Measurements from ENCODE around the gene TAGAP.

The TAGAP gene, protein sequence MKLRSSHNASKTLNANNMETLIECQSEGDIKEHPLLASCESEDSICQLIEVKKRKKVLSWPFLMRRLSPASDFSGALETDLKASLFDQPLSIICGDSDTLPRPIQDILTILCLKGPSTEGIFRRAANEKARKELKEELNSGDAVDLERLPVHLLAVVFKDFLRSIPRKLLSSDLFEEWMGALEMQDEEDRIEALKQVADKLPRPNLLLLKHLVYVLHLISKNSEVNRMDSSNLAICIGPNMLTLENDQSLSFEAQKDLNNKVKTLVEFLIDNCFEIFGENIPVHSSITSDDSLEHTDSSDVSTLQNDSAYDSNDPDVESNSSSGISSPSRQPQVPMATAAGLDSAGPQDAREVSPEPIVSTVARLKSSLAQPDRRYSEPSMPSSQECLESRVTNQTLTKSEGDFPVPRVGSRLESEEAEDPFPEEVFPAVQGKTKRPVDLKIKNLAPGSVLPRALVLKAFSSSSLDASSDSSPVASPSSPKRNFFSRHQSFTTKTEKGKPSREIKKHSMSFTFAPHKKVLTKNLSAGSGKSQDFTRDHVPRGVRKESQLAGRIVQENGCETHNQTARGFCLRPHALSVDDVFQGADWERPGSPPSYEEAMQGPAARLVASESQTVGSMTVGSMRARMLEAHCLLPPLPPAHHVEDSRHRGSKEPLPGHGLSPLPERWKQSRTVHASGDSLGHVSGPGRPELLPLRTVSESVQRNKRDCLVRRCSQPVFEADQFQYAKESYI

GRCh38 chr6:159044899-159045727 is at the start of gene TAGAP:
TSS of gene TAGAP (minus strand) at chr6:159044991. CDS start at chr6:159044146, 845 bp downstream.
- no peak for DNase-seq

DNA sequence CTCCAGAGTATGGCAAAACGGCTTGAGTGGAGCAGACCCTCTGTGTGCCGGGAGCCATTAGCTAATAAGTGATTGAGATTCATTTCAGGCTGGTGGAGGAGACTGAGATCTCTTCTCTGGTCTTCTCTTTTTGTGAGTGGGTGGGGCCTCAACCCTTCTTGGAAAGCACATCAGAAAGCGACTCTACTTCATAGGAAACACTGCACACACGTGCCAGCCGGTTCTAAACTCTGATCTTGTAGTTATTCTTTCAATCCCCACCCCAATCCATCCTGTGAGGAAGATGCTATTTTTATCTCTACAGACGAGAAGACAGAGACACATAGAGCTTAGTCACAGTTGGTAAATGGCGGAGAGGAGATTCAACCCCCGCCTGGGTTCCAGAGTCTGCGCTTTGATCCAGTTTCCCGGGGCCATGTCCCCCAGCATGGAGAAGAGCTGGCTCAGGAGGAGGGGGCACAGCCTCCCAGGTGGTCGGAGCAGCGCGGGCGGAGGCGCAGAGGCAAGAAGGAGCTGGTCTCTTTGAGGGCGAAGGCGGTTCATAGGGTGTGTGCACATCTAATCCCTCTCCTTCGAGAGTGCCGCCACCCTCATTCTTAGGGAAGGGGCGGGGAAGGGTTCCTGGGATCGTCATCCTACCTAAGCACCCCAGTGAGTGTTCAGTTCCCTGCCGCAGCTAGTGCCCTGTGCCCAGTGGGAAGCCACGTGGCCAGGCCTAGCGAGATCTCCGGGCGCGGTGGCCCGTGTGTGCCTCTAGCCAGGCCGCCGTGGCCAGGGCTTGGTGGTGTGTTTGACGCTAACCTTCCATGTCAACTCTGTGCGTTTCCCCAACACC is 49.0 kb upstream of the TAGAP start:
- DNase-seq = no peak

GRCh38 chr6:159092631-159093030 is 47.8 kb upstream of the TAGAP start:
- DNase-seq = no peak

DNA sequence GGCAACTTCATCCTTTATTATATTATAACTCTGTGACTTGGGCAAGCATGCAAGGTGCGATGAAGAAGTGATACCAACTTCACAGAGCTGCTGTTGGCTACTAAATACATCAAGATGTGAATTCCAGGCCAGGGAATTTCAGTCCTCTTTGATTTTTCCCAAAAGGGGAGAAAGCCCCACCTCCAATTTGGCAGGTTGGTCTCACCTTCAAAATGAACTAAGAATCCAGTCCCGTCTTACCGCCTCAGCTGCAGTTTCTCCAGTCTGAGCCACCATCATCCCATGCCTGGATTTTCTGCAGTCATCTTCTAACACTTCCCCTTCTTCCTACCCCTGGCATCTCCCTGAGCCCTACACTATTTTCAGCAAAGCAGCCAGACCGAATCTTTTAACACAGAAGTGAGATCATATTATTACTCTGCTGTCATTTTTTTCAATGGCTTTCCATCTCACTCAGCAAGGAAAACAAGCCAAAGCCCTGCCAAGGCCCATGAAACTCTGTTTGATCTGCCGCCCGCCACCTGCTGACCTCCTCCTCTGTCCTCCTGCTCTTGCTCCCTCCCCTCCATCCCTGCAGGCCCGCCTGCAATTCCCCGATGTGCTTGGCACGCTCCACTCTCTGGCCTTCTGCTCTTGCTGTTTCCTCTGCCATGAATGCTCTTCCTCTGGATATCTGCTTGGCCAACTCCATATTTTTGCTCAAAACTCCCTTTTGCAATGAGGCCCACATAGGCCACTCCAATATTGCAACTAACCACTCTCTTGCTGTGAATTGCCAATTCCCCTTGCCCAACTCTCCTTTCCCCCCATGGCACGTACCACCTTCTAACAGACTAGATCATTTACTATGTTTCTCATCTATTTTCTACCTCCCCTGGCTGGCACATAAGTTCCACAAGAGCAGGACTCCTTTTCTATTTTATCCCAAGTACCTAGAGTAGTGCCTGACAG is 46.0 kb upstream of the TAGAP start:
- no peak for DNase-seq

- no peak for DNase-seq
Measured at GRCh38 chr6:159089909-159090308, 45.1 kb upstream of the TAGAP start.

DNA sequence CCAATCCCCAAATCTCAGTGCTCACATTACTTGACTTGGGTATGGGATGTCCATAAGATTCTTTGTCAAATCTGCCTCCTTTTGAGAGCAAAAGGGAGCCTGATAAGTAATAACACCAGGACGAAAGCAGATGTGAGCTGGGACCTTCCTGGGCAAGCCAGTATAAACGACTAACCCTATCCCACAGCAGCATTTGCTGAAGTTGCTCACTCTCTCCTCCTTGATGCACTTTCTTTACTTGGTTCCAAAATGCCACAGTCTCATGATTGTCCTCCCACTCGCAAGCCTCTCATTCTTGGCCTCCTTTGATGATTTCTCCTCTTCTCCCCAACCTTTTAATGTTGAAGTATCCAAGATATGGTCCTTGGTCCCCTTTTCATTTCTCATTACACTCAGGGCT is 44.7 kb upstream of the TAGAP start:
- no peak for DNase-seq

DNA sequence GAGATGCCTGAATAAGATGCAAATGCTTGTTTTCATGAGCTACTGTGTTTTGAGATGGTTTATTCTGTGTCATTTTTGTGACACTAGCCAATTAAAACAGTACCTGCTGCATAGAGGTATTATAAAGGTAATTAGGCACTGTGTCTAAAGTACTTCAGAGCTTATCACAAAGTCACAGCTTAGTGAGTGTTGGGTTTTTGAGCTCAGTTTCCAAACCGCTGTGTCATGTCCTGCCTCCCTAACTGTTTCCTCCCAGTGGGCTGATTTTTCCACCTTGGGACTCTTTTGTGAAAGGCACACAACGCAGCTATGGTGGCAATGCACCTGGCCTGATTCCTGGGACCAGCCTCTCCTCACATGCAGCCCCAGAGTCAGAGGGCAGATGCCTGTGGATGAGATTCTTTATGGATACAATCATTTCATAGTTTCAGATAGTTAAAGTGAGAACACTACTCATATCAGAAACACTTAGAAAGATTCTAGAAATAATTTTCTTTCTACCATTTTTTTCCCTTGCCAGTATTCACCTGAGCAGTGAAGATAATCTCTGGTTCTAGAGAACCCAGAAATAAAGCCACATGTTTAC is 41.3 kb upstream of the TAGAP start:
- no peak for DNase-seq

DNA sequence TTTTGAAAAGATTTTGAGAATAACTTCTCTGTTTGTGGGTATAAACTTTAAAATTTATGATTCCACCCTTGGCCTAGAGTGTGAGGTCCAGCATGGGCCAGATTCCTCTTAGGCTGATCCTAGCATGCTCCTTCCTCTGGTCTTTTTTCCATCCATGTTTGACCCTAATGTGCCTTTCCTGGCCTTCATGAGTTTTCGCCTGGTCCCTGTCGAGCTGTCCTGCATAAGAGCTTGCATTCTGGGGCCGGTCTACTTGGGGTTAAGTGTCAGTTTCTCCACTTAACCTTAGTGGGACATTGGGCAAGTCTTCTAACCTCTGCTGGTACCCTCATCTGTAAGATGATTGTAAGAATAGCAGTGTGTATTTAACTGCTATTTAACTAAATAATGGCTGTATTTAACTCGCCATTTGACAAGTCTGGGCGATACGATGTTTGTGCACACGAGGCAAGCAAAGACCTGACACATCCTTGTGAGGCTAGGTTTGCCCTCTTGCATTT is 40.7 kb upstream of the TAGAP start:
- no peak for DNase-seq

GRCh38 chr6:159084493-159085091 is 39.8 kb upstream of the TAGAP start:
- DNase-seq = no peak

DNA sequence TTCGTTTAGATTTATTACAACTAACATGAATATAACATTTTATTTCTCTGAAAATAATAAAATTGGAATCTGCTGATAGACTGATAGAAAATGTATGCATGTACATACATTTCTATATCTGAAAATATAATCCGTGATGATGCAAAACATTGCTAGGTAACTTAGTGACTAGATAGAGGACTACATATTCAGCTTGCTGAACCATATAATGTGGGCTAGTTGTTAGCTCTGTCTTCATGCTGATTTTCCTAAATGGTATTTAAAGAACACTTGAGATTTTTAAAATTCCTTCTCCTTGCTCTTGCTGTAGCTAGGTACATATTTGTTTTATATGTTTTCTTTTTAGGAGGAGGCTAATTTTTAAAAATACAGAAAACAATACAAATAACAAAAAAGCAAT is 38.4 kb upstream of the TAGAP start:
- no peak for DNase-seq

- DNase-seq = peak; percentile 55 to 57
Measured at GRCh38 chr6:159082039-159082815, 37.4 kb upstream of the TAGAP start.

GRCh38 chr6:159080217-159080976 is 35.6 kb upstream of the TAGAP start:
- DNase-seq = no peak

DNA sequence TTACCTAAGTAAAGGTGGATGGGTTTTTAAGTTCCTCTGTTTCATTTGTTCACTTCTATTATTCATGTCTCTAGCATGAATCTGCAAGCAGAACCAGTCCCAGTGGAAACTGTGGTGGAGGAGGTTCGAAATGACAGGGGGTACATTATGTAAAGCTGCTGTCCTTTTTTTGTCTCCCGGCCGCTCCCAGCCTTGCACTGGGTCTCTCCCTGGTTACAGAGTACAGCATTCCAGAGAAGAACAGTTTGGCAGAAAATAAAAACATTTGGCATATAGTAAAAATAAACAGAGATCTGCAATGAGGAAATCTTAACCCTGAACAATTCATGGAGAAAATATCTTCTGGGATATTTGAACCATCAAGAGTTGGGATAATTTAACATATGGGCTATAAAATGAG is 34.6 kb upstream of the TAGAP start:
- DNase-seq = no peak

- no peak for DNase-seq
Measured at GRCh38 chr6:159077123-159077522, 32.3 kb upstream of the TAGAP start.

GRCh38 chr6:159075506-159076228 is 30.9 kb upstream of the TAGAP start:
- DNase-seq = no peak

GRCh38 chr6:159074876-159075275 is 30.1 kb upstream of the TAGAP start:
- no peak for DNase-seq

- peak; percentile 50 to 58 for DNase-seq
Measured at GRCh38 chr6:159074120-159074684, 29.4 kb upstream of the TAGAP start.
